HCT116 (cell line): ENCODE results near the gene ELAPOR1. TPM values are rescaled to one million over a fixed set of nuclear protein-coding genes. Genes with fewer than 3 reads are reported as not detected.

Source experiments
- ATAC-seq: fragments of 200-7000 bp; cut with Tn5 transposase; 2 replicates; pipeline ENCODE4 v1.9.1; 2020; ENCODE audit warnings: mild to moderate bottlenecking, moderate library complexity
- BruUV-seq: library from RNA; stranded (reverse); fragments of 400-500 nt; replicated peaks from 2 replicates; lab custom pipeline; 2021; lab: Mats Ljungman, UMichigan
- CTCF ChIA-PET: fragments of 300-600 bp; sonication (Branson Sonifier 250); formaldehyde crosslinking; loops from one replicate; lab custom pipeline; 2021; ENCODE audit warnings: antibody characterized with exemption; lab: Charles Lee
- POLR2A ChIA-PET: fragments of 300-600, 350-600 bp; sonication (Branson Sonifier 250); formaldehyde crosslinking; loops from one replicate; lab custom pipeline; 2021; ENCODE audit warnings: antibody characterized with exemption; lab: Charles Lee
- RAD21 ChIA-PET, 2 experiments: fragments of 300-600 bp; sonication (Branson Sonifier 250); formaldehyde crosslinking; loops; one replicate each; lab custom pipeline; 2023; ENCODE audit warnings: low total read pairs in 2 of 2; ENCODE audit not compliant: uncharacterized antibody in 2 of 2, unreplicated experiment in 2 of 2, low non-redundant PET in 1 of 2; lab: Charles Lee
- DNase-seq: peaks from one replicate; pipeline ENCODE4 v3.0.0-alpha.2; 2010; ENCODE audit warnings: low read depth, low spot score
- H2AFZ ChIP-seq: fragments of 200-600 bp; shearing (Covaris generic), sonication (generic); 2 replicates; pipeline ENCODE4 v1.6.1; 2017; ENCODE audit warnings: low read depth, mixed run types, mixed read lengths, antibody characterized with exemption, low read length; ENCODE audit not compliant: poor library complexity, severe bottlenecking
- H3K27ac ChIP-seq: 2 replicates; pipeline ENCODE4 v1.5.1; 2012; ENCODE audit warnings: low read depth, low read length
- H3K27me3 ChIP-seq: fragments of 200-600 bp; sonication (generic); 2 replicates; pipeline ENCODE4 v1.6.1; 2016; ENCODE audit warnings: mixed run types, low read length, mixed read lengths; ENCODE audit not compliant: insufficient read depth
- H3K36me3 ChIP-seq, 2 experiments: fragments of 200-500 bp in 1 of 2; fragments of 200-600 bp in 1 of 2; sonication (Bioruptor generic) in 1 of 2; sonication (generic) in 1 of 2; 2 replicates each; pipeline versions ENCODE4 v1.5.1 to v1.6.1; 2014 to 2016; ENCODE audit warnings: low read length in 2 of 2, inconsistent platforms in 1 of 2, mixed read lengths in 1 of 2, mixed run types in 1 of 2; ENCODE audit not compliant: insufficient read depth in 2 of 2, control insufficient read depth in 1 of 2
- H3K4me1 ChIP-seq, 2 experiments: fragments of 200-600 bp in 1 of 2; sonication (generic) in 1 of 2; 2 replicates each; pipeline versions ENCODE4 v1.5.1 to v1.6.1; 2012 to 2017; ENCODE audit warnings: low read length in 2 of 2, inconsistent platforms in 1 of 2, mild to moderate bottlenecking in 1 of 2, mixed read lengths in 1 of 2, mixed run types in 1 of 2, moderate library complexity in 1 of 2; ENCODE audit not compliant: insufficient read depth in 2 of 2, control insufficient read depth in 1 of 2
- H3K4me2 ChIP-seq: fragments of 200-600 bp; sonication (generic); 2 replicates; pipeline ENCODE4 v1.6.1; 2017; ENCODE audit warnings: mixed run types, low read length, mixed read lengths
- H3K4me3 ChIP-seq, 2 experiments: fragments of 200-600 bp in 1 of 2; sonication (generic) in 1 of 2; replicated peaks in 1 of 2; 2 replicates each; pipeline ENCODE4 v1.5.1; 2011 to 2016; ENCODE audit warnings: low read length in 2 of 2, control low read depth in 1 of 2, low read depth in 1 of 2, mild to moderate bottlenecking in 1 of 2, mixed read lengths in 1 of 2, mixed run types in 1 of 2
- H3K79me2 ChIP-seq: fragments of 200-600 bp; sonication (generic); 2 replicates; pipeline ENCODE4 v1.6.1; 2017; ENCODE audit warnings: mild to moderate bottlenecking, mixed run types, low read length, moderate library complexity, mixed read lengths; ENCODE audit not compliant: insufficient read depth
- H3K9ac ChIP-seq: fragments of 200-600 bp; sonication (generic); 2 replicates; pipeline ENCODE4 v1.6.1; 2016; ENCODE audit warnings: low read length, mixed read lengths
- H3K9me2 ChIP-seq: fragments of 200-600 bp; sonication (generic), shearing (Covaris generic); 2 replicates; pipeline ENCODE4 v1.6.1; 2017; ENCODE audit warnings: mixed run types, mild to moderate bottlenecking, moderate library complexity; ENCODE audit not compliant: insufficient read depth
- H3K9me3 ChIP-seq, 2 experiments: fragments of 200-500 bp in 1 of 2; fragments of 200-600 bp in 1 of 2; sonication (Bioruptor generic) in 1 of 2; sonication (generic) in 1 of 2; 2 replicates each; pipeline ENCODE4 v1.6.1; 2014 to 2017; ENCODE audit warnings: low read length in 2 of 2, mixed read lengths in 2 of 2, inconsistent platforms in 1 of 2, low read depth in 1 of 2, mild to moderate bottlenecking in 1 of 2, mixed run types in 1 of 2, moderate library complexity in 1 of 2; ENCODE audit not compliant: control insufficient read depth in 1 of 2, insufficient read depth in 1 of 2
- H4K20me1 ChIP-seq: fragments of 200-600 bp; sonication (generic), shearing (Covaris generic); 2 replicates; pipeline ENCODE4 v1.6.1; 2017; ENCODE audit warnings: mixed run types, mild to moderate bottlenecking, moderate library complexity; ENCODE audit not compliant: insufficient read depth
- ATF3 ChIP-seq: IDR thresholded peaks from 2 replicates; pipeline ENCODE4 v1.6.1; 2012
- ELF1 ChIP-seq: IDR thresholded peaks from 2 replicates; pipeline ENCODE4 v1.6.1; 2012; ENCODE audit warnings: low read depth, borderline replicate concordance
- EZH2phosphoT487 ChIP-seq: fragments of 200-600 bp; IDR thresholded peaks from 2 replicates; pipeline ENCODE4 v1.6.1; 2018; ENCODE audit warnings: antibody characterized with exemption, borderline replicate concordance
- FOSL1 ChIP-seq: IDR thresholded peaks from 2 replicates; pipeline ENCODE4 v1.6.1; 2012; ENCODE audit warnings: low read depth
- JUND ChIP-seq: IDR thresholded peaks from 2 replicates; pipeline ENCODE4 v1.6.1; 2012
- POLR2A ChIP-seq: IDR thresholded peaks from 2 replicates; pipeline ENCODE4 v1.7.0; 2011; ENCODE audit warnings: borderline replicate concordance; ENCODE audit not compliant: insufficient read depth, insufficient read length; ENCODE audit errors: extremely low read depth
- POLR2AphosphoS5 ChIP-seq: IDR thresholded peaks from 2 replicates; pipeline ENCODE4 v1.6.1; 2011; ENCODE audit warnings: mild to moderate bottlenecking, low read depth, low read length, moderate library complexity
- SIN3A ChIP-seq: IDR thresholded peaks from 2 replicates; pipeline ENCODE4 v1.6.1; 2012; ENCODE audit warnings: low read depth
- SP1 ChIP-seq: IDR thresholded peaks from 2 replicates; pipeline ENCODE4 v1.6.1; 2012; ENCODE audit warnings: low read depth
- SRF ChIP-seq: IDR thresholded peaks from 2 replicates; pipeline ENCODE4 v1.6.1; 2012; ENCODE audit warnings: low read depth
- YY1 ChIP-seq: IDR thresholded peaks from 2 replicates; pipeline ENCODE4 v1.6.1; 2011; ENCODE audit warnings: low read length, low read depth, moderate library complexity, mild to moderate bottlenecking; ENCODE audit not compliant: insufficient replicate concordance; ENCODE audit errors: extremely low read depth
- intact Hi-C: fragments of 100-400 bp; cut with micrococcal nuclease; formaldehyde crosslinking; loops from 2 replicates; pipeline ENCODE4 v1.10.0; 2022
- total RNA-seq: library from RNA; stranded (reverse); gene quantifications from one replicate; pipeline ENCODE4 v1.2.1, GENCODE V29; 2021; ENCODE audit not compliant: unreplicated experiment
- TF ChIP-seq, protein P1 (sequence below): IDR thresholded peaks from 2 replicates; pipeline ENCODE4 v1.6.1; 2012

Gene ELAPOR1
- total RNA-seq, 1 experiment from 2014 or later, result 0.57 TPM

DNA sequence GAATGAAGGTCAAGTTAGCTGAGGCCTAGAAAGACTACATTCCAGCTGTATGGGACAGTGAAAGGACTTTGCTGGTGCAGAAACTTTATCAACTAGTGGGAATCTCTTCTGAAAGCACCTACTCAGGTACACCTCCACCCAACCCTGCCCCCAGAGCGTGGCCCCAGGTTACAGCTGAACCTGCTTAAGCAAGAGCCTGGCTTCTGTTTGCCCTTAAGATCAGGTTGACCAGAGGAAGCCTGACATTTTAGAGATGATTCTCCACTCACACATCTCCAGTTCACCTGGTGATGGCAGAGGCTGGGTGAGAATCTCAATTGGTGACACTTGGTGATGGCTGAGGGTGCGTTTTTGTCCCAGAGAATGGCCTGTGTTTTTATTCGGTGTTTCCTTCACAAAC lies 24.0 kb downstream of the ELAPOR1 start (continued):
- TF ChIP-seq JUND, result no peak
- no peak for TF ChIP-seq POLR2A
- TF ChIP-seq ELF1, result no peak
- no peak for TF ChIP-seq EZH2phosphoT487
- no peak for TF ChIP-seq SP1
- TF ChIP-seq ATF3, result no peak
- TF ChIP-seq SIN3A, result no peak
- TF ChIP-seq SRF, result no peak

GRCh38 chr1:109138358-109138757 lies 24.4 kb downstream of the ELAPOR1 start:
- Histone ChIP-seq H4K20me1 (no peaks in the 10 kb centered on the region), H3K4me1 (no peaks in the 10 kb centered on the region), H3K36me3 (no peaks in the 10 kb centered on the region), H2AFZ (no peak overlapping the region), H3K4me3 (no peak overlapping the region), H3K9me3 (no peaks in the 10 kb centered on the region), H3K9me2 (no peaks in the 10 kb centered on the region), H3K9ac (no peak overlapping the region), H3K27me3 (no peaks in the 10 kb centered on the region), H3K79me2 (no peaks in the 10 kb centered on the region), H3K27ac (no peak overlapping the region), H3K4me2 (no peak overlapping the region)
- TF ChIP-seq POLR2AphosphoS5 (no peak), SIN3A (no peak), SRF (no peak), EZH2phosphoT487 (no peak), ATF3 (no peak), YY1 (no peak), FOSL1 (no peak), POLR2A (no peak)
- TF ChIP-seq, protein P1, sequence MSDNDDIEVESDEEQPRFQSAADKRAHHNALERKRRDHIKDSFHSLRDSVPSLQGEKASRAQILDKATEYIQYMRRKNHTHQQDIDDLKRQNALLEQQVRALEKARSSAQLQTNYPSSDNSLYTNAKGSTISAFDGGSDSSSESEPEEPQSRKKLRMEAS, result no peak
- ChIA-PET CTCF (no interaction called here), POLR2A (no interaction called here), RAD21 (no interaction called here)
- DNase-seq, result no peak
- no TSS peak for BruUV-seq
- intact Hi-C loops, result no loop called here
- ATAC-seq, result no peak
